Astrocyte of the hippocampus (primary cell): ENCODE data around the gene MSTO1.
"Not testable (repeated sequence)": the region's sequence is repeated elsewhere in the genome, so short reads cannot be mapped to it uniquely, and the experiment has no call there.

Source experiments
- DNase-seq: peaks from one replicate; pipeline ENCODE4 v3.0.0; 2011; ENCODE audit warnings: low read depth, low spot score

Gene MSTO1

GRCh38 chr1:155609515-155610256 lies at the start of gene MSTO1:
Gene MSTO1 (plus strand): TSS chr1:155610218. CDS start chr1:155610249, 31 bp downstream.
- DNase-seq: peak; percentile 98

GRCh38 chr1:155561779-155562580 lies 48.0 kb upstream of the MSTO1 start:
- DNase-seq: peak; percentile 79

- DNase-seq: peak; percentile 98
Observed at GRCh38 chr1:155562581-155563376, 47.2 kb upstream of the MSTO1 start, which contains the start of gene ASH1L. Gene ASH1L (minus strand): TSS chr1:155562803. CDS start chr1:155521519, 41,284 bp downstream.

- DNase-seq: not testable (repeated sequence)
Observed at GRCh38 chr1:155563377-155564022, 46.5 kb upstream of the MSTO1 start.

GRCh38 chr1:155569988-155570592 lies 39.9 kb upstream of the MSTO1 start:
- DNase-seq: peak; percentile 5

GRCh38 chr1:155570593-155570990 lies 39.4 kb upstream of the MSTO1 start:
- no peak for DNase-seq

GRCh38 chr1:155574077-155574476 lies 35.9 kb upstream of the MSTO1 start:
- DNase-seq: no peak

GRCh38 chr1:155575608-155576007 lies 34.4 kb upstream of the MSTO1 start:
- DNase-seq: not testable (repeated sequence)

- DNase-seq: not testable (repeated sequence)
Observed at GRCh38 chr1:155583846-155584245, 26.2 kb upstream of the MSTO1 start.

GRCh38 chr1:155589282-155589681 lies 20.7 kb upstream of the MSTO1 start:
- not testable (repeated sequence) for DNase-seq

- DNase-seq: not testable (repeated sequence)
Observed at GRCh38 chr1:155590516-155591247, 19.3 kb upstream of the MSTO1 start.

GRCh38 chr1:155591770-155592169 lies 18.2 kb upstream of the MSTO1 start:
- DNase-seq: peak; percentile 75

GRCh38 chr1:155595877-155596474 lies 14.0 kb upstream of the MSTO1 start:
- DNase-seq: not testable (repeated sequence)

- DNase-seq: no peak
Observed at GRCh38 chr1:155596864-155597263, 13.2 kb upstream of the MSTO1 start.

GRCh38 chr1:155598842-155599331 lies 11.1 kb upstream of the MSTO1 start:
- DNase-seq: peak; percentile 21

GRCh38 chr1:155599828-155600572 lies 10.0 kb upstream of the MSTO1 start:
- not testable (repeated sequence) for DNase-seq

GRCh38 chr1:155607708-155608107 lies 2.3 kb upstream of the MSTO1 start:
- DNase-seq: no peak

- DNase-seq: no peak
Observed at GRCh38 chr1:155608888-155609225, 1.2 kb upstream of the MSTO1 start.

GRCh38 chr1:155610257-155610647 lies 234 bp downstream of the MSTO1 start:
- DNase-seq: not testable (repeated sequence)
